ENCODE measurements around the gene CELA3B.
"Not testable (repeated sequence)": the region's sequence is repeated elsewhere in the genome, so short reads cannot be mapped to it uniquely, and the experiment has no call there.

- not testable (repeated sequence) for TF ChIP-seq CTCF (IDR thresholded peaks at IDR 0.05; ENCODE audit: low read depth, low read length); POLR2A (IDR thresholded peaks at IDR 0.05; ENCODE audit: extremely low read depth, insufficient read length)
Observed at GRCh38 chr1:22002875-22003274, 26.1 kb downstream of the CELA3B start.
